Right kidney (tissue), 1 donor: ENCODE measurements around the gene A1CF.
"Not testable (repeated sequence)": the region's sequence is repeated elsewhere in the genome, so short reads cannot be mapped to it uniquely, and the experiment has no call there.

Experiments used
- DNase-seq: peaks from one replicate; pipeline ENCODE4 v3.0.0-alpha.2; 2016

The A1CF gene

GRCh38 chr10:50788951-50789945 lies 96.2 kb downstream of the A1CF start:
- DNase-seq = no peak

- DNase-seq = not testable (repeated sequence)
Observed at GRCh38 chr10:50787962-50788361, 97.5 kb downstream of the A1CF start.

GRCh38 chr10:50782017-50782416 lies 103.4 kb downstream of the A1CF start:
- not testable (repeated sequence) for DNase-seq

- not testable (repeated sequence) for DNase-seq
Observed at GRCh38 chr10:50780036-50780435, 105.4 kb downstream of the A1CF start.

GRCh38 chr10:50774868-50775267 lies 110.6 kb downstream of the A1CF start:
- DNase-seq = not testable (repeated sequence)

- DNase-seq = not testable (repeated sequence)
Observed at GRCh38 chr10:50772042-50772441, 113.4 kb downstream of the A1CF start.

- not testable (repeated sequence) for DNase-seq
Observed at GRCh38 chr10:50766774-50767513, 118.5 kb downstream of the A1CF start.
